D721Med (cell line): ENCODE results near the gene PLCD3.

Experiments used
- DNase-seq: peaks from one replicate; pipeline ENCODE4 v3.0.0; 2011; ENCODE audit warnings: low spot score; ENCODE audit not compliant: insufficient read length
- FAIRE-seq: peaks from 2 replicates; lab custom pipeline; 2011; peaks lifted over from hg19 to GRCh38; lab: Jason Lieb, UNC
- TF ChIP-seq, protein P1 (sequence below): IDR thresholded peaks from 2 replicates; pipeline ENCODE4 v1.5.1; 2012; ENCODE audit warnings: mild to moderate bottlenecking, control low read depth; ENCODE audit not compliant: insufficient read depth; ENCODE audit errors: missing control alignments

PLCD3 gene

DNA sequence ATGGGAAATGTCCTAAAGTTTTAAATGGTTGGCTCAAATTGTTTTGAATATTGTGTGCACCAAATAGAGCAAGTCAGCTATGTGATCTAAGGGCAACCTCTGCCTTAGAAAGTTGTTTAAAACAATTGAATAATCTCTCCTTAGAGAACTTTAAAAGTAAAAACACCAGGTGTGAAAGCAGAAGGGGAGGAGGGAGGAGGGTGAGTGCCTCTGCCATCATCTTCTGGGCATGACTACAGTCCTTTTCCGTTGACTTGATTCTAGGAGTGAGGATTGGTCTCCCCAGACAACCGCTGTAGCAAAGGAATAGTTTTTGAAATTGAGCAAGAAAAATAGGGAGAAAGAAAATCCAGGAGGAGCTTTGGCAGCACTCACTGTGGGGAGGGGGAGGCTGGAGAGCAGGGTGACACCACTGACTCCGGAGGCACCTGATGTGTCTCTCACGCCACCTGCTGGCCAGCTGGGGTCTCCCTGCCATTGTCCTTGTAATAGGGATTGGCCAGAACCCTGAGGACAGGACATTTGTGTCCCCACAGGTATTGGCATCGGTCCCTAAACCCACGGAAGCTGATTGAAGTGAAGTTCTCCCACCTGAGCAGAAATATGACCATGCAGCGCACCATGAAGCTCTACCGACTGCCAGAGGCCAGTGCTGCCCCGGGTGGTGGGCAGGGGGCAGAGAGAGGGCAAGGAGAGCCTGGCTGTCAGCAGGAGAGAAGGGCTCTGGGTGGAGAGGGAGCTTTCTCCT, 33.3 kb downstream of the PLCD3 start:
- DNase-seq (peak; percentile 98), FAIRE-seq (no peak)
- TF ChIP-seq, protein P1, sequence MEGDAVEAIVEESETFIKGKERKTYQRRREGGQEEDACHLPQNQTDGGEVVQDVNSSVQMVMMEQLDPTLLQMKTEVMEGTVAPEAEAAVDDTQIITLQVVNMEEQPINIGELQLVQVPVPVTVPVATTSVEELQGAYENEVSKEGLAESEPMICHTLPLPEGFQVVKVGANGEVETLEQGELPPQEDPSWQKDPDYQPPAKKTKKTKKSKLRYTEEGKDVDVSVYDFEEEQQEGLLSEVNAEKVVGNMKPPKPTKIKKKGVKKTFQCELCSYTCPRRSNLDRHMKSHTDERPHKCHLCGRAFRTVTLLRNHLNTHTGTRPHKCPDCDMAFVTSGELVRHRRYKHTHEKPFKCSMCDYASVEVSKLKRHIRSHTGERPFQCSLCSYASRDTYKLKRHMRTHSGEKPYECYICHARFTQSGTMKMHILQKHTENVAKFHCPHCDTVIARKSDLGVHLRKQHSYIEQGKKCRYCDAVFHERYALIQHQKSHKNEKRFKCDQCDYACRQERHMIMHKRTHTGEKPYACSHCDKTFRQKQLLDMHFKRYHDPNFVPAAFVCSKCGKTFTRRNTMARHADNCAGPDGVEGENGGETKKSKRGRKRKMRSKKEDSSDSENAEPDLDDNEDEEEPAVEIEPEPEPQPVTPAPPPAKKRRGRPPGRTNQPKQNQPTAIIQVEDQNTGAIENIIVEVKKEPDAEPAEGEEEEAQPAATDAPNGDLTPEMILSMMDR, result peak; percentile 98

DNA sequence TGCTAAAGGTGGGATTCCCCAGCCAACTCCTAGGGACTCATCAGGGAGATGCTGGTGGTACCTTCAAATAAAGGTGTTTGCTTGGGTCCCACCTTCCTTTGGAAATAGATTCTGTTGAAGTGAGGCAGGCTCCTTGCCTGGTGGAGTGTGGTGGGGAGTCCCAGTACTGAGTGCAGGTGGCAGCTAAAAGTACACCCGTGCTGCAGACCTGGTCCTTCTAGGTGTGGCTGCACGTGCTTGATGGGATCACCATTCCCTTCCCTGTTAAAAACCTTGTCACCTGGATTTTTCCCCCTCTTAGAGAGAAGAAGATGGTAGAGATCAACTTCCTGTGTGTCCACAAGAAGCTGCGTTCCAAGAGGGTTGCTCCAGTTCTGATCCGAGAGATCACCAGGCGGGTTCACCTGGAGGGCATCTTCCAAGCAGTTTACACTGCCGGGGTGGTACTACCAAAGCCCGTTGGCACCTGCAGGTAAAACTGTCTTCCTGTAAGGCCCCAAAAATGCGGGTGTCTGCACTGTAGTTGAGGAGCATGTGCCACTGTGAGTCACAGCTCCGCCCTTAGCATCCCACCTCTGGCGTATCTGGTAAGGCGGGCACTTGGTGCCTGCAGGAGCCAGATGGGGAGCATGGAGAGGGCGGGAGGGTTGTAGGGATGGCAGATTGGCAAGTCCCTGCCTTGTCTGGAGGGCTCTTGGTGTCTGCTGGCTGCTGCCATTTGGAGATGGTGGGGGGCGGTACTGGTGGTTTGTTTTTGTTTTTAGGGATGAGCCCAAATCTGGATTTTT, 34.0 kb downstream of the PLCD3 start:
- DNase-seq (no peak), FAIRE-seq (no peak)
- TF ChIP-seq, protein P1, result no peak

DNA sequence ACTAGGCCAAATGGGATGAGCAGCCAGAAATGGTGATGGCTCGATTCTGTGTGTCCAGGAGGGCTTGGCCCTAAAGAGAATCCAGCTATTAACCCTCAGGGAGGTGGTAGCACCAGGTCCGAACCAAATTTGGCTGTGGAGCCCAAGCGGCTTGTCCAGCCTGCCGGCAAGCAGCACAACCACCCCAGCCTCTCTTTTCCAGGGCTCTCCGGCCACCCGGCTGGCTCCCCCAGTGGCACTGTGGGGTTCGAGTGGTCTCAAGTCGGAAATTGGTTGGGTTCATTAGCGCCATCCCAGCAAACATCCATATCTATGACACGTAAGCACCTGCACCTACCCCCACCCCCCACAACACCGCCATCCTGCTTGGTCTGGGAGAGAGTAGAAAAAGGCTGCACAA, 35.4 kb downstream of the PLCD3 start:
- no peak for FAIRE-seq
- DNase-seq, result no peak
- TF ChIP-seq, protein P1, result no peak

DNA sequence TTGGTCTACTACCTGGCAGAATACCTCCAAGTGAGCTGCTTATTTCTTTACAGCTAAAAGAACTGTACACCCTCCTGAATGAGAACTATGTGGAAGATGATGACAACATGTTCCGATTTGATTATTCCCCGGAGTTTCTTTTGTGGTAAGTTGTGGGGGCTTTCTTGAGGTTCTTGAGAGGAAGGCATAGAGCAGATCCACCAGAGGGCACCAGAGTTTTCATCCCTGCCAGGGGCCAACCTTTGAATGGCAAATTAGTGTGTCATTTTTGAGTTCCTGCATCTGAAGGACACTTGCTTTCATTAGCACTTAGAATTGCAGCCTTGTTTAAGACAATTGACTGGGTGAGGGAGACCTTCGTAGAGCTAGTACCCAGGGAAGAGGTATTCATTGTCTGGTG, 36.2 kb downstream of the PLCD3 start:
- DNase-seq, result peak; percentile 25
- no peak for FAIRE-seq
- TF ChIP-seq, protein P1, result peak; percentile 46

DNA sequence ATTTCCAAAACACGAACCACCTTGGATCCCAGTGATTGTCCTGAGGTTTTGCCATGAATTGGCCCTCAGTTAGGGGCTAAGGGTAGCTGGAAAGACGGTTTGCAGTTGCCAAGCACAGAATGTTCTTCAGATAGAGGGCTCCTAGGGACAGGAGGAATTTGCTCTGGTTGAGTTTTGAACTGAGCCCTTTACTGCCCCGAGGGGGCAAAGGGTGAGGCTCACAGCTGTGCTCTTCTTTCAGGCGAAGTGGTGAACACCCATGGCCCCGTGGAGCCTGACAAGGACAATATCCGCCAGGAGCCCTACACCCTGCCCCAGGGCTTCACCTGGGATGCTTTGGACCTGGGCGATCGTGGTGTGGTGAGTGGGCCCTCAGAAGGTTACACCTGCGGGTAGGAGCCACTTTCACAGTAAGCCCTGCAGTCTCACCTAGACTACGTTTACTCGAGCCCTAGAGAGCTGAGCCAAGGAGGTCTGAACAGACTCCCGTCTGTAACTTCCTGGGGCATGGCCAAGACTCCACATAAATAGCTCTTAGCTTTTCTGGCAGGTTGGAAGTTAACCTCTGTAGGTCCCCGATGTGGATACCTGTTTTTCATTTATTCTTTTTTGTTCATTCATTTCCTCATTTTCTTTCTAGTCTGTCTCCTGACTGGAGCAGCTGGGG, 38.7 kb downstream of the PLCD3 start:
- DNase-seq (no peak), FAIRE-seq (no peak)
- TF ChIP-seq, protein P1, result no peak

DNA sequence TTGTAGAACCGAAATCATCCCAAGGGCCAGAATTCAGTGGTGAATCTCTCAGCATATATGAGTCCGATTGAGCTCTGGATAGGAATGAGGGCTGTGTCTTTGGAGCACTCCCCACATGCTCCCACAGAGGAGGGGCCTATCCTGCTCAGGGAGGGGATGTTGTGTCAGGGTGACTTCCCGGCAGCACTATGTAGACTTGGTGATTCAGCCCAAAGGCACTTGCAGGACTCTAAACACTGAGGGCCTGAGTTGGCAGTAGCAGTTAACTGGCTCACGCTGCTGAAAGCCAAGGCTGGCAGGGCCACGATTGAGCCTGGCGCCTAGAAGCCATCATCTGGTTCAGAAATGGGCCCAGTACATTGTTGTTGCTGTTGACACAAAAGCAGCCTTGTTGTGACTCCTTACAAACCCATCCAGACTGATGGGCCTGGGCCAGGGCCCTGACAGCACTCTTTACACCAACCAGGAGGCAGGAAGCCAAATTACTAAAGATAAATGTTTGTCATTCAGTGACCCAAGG, 39.3 kb downstream of the PLCD3 start:
- TF ChIP-seq, protein P1, result no peak
- no peak for FAIRE-seq
- no peak for DNase-seq
